Neural cell (in vitro differentiated cells): ENCODE data around the gene AKR1B1. TPM values are rescaled to one million over a fixed set of nuclear protein-coding genes. Genes with fewer than 3 reads are reported as not detected.
A peak's percentile ranks its signal among the peaks of the same experiment; 100 is the strongest.

Experiments
- H2AFZ ChIP-seq: fragments of 200-600, 300-800 bp; sonication (generic), shearing (Covaris generic); 2 replicates; pipeline ENCODE4 v1.6.0; 2014; ENCODE audit warnings: low read depth, mild to moderate bottlenecking, antibody characterized with exemption, low read length, moderate library complexity
- H3F3A ChIP-seq: fragments of 200-600 bp; shearing (Covaris generic); 2 replicates; pipeline ENCODE4 v1.6.1; 2016; ENCODE audit warnings: mild to moderate bottlenecking, moderate library complexity, mixed read lengths, antibody characterized with exemption, low read length; ENCODE audit not compliant: insufficient read depth, poor library complexity, severe bottlenecking
- H3K27ac ChIP-seq: fragments of 200-600, 300-800 bp; sonication (generic), shearing (Covaris generic); 2 replicates; pipeline ENCODE4 v1.5.1; 2014; ENCODE audit warnings: mild to moderate bottlenecking, low read length, moderate library complexity
- H3K27me3 ChIP-seq: fragments of 300-800, 200-600 bp; sonication (generic), shearing (Covaris generic); 2 replicates; pipeline ENCODE4 v1.6.0; 2014; ENCODE audit warnings: mild to moderate bottlenecking, low read depth, low read length, moderate library complexity; ENCODE audit not compliant: insufficient read depth
- H3K36me3 ChIP-seq: fragments of 300-800, 200-600 bp; sonication (generic), shearing (Covaris generic); 2 replicates; pipeline ENCODE4 v1.5.1; 2014; ENCODE audit warnings: mild to moderate bottlenecking, antibody characterized with exemption, low read length, moderate library complexity; ENCODE audit not compliant: insufficient read depth
- H3K4me2 ChIP-seq: fragments of 300-800, 200-600 bp; sonication (generic), shearing (Covaris generic); 2 replicates; pipeline ENCODE4 v1.6.0; 2014; ENCODE audit warnings: mild to moderate bottlenecking, low read length
- H3K4me3 ChIP-seq: fragments of 300-800, 200-600 bp; sonication (generic), shearing (Covaris generic); 2 replicates; pipeline ENCODE4 v1.5.1; 2014; ENCODE audit warnings: mild to moderate bottlenecking, low read length, moderate library complexity
- H3K79me2 ChIP-seq: fragments of 200-600 bp; shearing (Covaris generic); replicated peaks from 2 replicates; pipeline ENCODE4 v1.6.0; 2014; ENCODE audit warnings: mild to moderate bottlenecking, low read length, moderate library complexity; ENCODE audit not compliant: insufficient read depth
- H3K9ac ChIP-seq: fragments of 300-800, 200-600 bp; sonication (generic), shearing (Covaris generic); 2 replicates; pipeline ENCODE4 v1.6.1; 2016; ENCODE audit warnings: mild to moderate bottlenecking, low read length, mixed read lengths
- H3K9me2 ChIP-seq: fragments of 200-600 bp; shearing (Covaris generic); 2 replicates; pipeline ENCODE4 v1.6.1; 2016; ENCODE audit warnings: mild to moderate bottlenecking, low read length, mixed read lengths; ENCODE audit not compliant: insufficient read depth
- H3K9me3 ChIP-seq: fragments of 200-600, 300-800 bp; sonication (generic), shearing (Covaris generic); 2 replicates; pipeline ENCODE4 v1.6.1; 2016; ENCODE audit warnings: mild to moderate bottlenecking, mixed run types, low read length, moderate library complexity, mixed read lengths
- H4K20me1 ChIP-seq: fragments of 200-600 bp; shearing (Covaris generic); 2 replicates; pipeline ENCODE4 v1.6.1; 2016; ENCODE audit warnings: mild to moderate bottlenecking, mixed run types; ENCODE audit not compliant: insufficient read depth
- EP300 ChIP-seq: fragments of 450-650 bp; conservative IDR thresholded peaks from 2 replicates; pipeline ENCODE4 v1.6.1; 2014; ENCODE audit warnings: antibody characterized with exemption, mild to moderate bottlenecking, moderate library complexity; ENCODE audit not compliant: poor library complexity, severe bottlenecking
- EZH2 ChIP-seq: fragments of 200-600, 300-800 bp; shearing (Covaris generic), sonication (generic); IDR thresholded peaks from 2 replicates; pipeline ENCODE4 v1.6.1; 2014; ENCODE audit warnings: antibody characterized with exemption, low read length, borderline replicate concordance, mild to moderate bottlenecking; ENCODE audit not compliant: insufficient read depth, poor library complexity, severe bottlenecking
- MXI1 ChIP-seq: fragments of 450-650 bp; conservative IDR thresholded peaks from 2 replicates; pipeline ENCODE4 v1.6.1; 2014; ENCODE audit warnings: antibody characterized with exemption, mild to moderate bottlenecking; ENCODE audit not compliant: poor library complexity, severe bottlenecking
- POLR2AphosphoS5 ChIP-seq: IDR thresholded peaks from 2 replicates; pipeline ENCODE4 v1.6.1; 2012
- RAD21 ChIP-seq: fragments of 450-650 bp; conservative IDR thresholded peaks from 2 replicates; pipeline ENCODE4 v1.6.1; 2014; ENCODE audit warnings: antibody characterized with exemption, mild to moderate bottlenecking, moderate library complexity
- SMC3 ChIP-seq: fragments of 450-650 bp; conservative IDR thresholded peaks from 2 replicates; pipeline ENCODE4 v1.6.1; 2014; ENCODE audit warnings: antibody characterized with exemption, mild to moderate bottlenecking, moderate library complexity; ENCODE audit not compliant: poor library complexity
- TAF1 ChIP-seq: IDR thresholded peaks from 2 replicates; pipeline ENCODE4 v1.6.1; 2012; ENCODE audit warnings: low read depth
- polyA plus RNA-seq: library from polyadenylated mRNA; depleted of rRNA; stranded (reverse); fragments of >200 nt; gene quantifications from 2 replicates; pipeline ENCODE4 v1.2.3, GENCODE V29; 2014
- TF ChIP-seq, protein P1 (sequence below): fragments of 450-650 bp; IDR thresholded peaks from 2 replicates; pipeline ENCODE4 v1.5.1; 2014; ENCODE audit warnings: antibody characterized with exemption, mild to moderate bottlenecking, moderate library complexity; ENCODE audit not compliant: poor library complexity, severe bottlenecking
- TF ChIP-seq, protein P2 (sequence below): IDR thresholded peaks from 2 replicates; pipeline ENCODE4 v1.6.1; 2012; ENCODE audit warnings: borderline replicate concordance

Gene AKR1B1
- polyA plus RNA-seq, 1 donor from 2014 or later = 202 TPM

DNA sequence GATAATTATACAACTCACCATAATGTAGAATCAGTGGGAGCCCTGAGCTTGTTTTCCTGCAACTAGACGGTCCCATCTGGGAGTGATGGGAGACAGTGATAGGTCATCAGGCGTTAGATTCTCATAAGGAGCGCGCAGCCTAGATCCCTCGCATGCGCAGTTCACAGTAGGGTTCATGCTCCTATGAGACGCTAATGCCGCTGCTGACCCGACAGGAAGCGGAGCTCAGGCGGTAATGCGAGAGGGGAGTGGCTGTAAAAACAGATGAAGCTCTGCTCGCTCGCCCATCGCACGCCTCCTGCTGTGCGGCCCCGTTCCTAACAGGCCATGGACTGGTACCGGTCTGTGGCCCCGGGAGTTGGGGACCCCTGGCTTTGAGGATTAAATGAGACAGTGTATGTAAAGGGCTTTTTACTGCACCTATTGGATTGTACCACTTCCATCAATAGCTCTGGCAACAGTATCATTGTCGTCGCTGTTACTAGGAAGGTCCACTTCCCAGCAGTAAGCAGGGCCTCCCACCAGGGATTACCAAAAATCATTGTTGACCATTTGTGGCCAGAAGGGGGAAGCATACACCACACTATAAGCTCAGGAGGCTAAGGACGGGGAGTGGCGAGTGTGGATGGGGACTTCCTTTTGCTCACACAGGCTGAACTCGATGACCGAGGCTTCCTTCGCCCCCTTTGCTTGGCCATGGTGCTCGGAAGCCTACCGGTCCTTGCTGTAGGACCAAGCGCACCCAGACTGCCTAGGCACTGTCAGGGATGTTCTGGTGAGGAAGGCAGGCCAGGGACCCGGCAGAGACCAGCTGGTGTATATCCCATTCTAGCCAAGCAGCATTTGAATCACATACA lies 26.4 kb downstream of the AKR1B1 start:
- H3K9me2 ChIP-seq = no peaks in the 10 kb centered on the region
- no peaks in the 10 kb centered on the region for H4K20me1 ChIP-seq
- no peaks in the 10 kb centered on the region for H3K27me3 ChIP-seq
- peak overlapping the region; percentile 55 for H3K4me3 ChIP-seq
- H3K4me2 ChIP-seq = no peak overlapping the region
- H3F3A ChIP-seq = no peaks in the 10 kb centered on the region
- TF ChIP-seq, protein P1, sequence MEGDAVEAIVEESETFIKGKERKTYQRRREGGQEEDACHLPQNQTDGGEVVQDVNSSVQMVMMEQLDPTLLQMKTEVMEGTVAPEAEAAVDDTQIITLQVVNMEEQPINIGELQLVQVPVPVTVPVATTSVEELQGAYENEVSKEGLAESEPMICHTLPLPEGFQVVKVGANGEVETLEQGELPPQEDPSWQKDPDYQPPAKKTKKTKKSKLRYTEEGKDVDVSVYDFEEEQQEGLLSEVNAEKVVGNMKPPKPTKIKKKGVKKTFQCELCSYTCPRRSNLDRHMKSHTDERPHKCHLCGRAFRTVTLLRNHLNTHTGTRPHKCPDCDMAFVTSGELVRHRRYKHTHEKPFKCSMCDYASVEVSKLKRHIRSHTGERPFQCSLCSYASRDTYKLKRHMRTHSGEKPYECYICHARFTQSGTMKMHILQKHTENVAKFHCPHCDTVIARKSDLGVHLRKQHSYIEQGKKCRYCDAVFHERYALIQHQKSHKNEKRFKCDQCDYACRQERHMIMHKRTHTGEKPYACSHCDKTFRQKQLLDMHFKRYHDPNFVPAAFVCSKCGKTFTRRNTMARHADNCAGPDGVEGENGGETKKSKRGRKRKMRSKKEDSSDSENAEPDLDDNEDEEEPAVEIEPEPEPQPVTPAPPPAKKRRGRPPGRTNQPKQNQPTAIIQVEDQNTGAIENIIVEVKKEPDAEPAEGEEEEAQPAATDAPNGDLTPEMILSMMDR = peak; percentile 81
- TF ChIP-seq POLR2AphosphoS5 = no peak
- TF ChIP-seq RAD21 = peak; percentile 85
- peak; percentile 86 for TF ChIP-seq SMC3
- no peak overlapping the region for H2AFZ ChIP-seq
- no peaks in the 10 kb centered on the region for H3K36me3 ChIP-seq
- no peaks in the 10 kb centered on the region for H3K79me2 ChIP-seq
- H3K9me3 ChIP-seq = no peaks in the 10 kb centered on the region
- peak overlapping the region; percentile 36 for H3K9ac ChIP-seq
- no peak overlapping the region for H3K27ac ChIP-seq

- Histone ChIP-seq H4K20me1 (no peaks in the 10 kb centered on the region), H3K36me3 (no peaks in the 10 kb centered on the region), H3K4me2 (no peak overlapping the region), H3K9me3 (no peaks in the 10 kb centered on the region), H2AFZ (no peak overlapping the region), H3K27ac (no peak overlapping the region), H3K27me3 (no peaks in the 10 kb centered on the region), H3K79me2 (no peaks in the 10 kb centered on the region), H3F3A (no peaks in the 10 kb centered on the region), H3K9me2 (no peaks in the 10 kb centered on the region), H3K9ac (no peak overlapping the region), H3K4me3 (no peak overlapping the region)
- TF ChIP-seq RAD21 (no peak), EP300 (no peak), SMC3 (no peak), EZH2 (no peak), POLR2AphosphoS5 (no peak), MXI1 (no peak), TAF1 (no peak)
- TF ChIP-seq, protein P2, sequence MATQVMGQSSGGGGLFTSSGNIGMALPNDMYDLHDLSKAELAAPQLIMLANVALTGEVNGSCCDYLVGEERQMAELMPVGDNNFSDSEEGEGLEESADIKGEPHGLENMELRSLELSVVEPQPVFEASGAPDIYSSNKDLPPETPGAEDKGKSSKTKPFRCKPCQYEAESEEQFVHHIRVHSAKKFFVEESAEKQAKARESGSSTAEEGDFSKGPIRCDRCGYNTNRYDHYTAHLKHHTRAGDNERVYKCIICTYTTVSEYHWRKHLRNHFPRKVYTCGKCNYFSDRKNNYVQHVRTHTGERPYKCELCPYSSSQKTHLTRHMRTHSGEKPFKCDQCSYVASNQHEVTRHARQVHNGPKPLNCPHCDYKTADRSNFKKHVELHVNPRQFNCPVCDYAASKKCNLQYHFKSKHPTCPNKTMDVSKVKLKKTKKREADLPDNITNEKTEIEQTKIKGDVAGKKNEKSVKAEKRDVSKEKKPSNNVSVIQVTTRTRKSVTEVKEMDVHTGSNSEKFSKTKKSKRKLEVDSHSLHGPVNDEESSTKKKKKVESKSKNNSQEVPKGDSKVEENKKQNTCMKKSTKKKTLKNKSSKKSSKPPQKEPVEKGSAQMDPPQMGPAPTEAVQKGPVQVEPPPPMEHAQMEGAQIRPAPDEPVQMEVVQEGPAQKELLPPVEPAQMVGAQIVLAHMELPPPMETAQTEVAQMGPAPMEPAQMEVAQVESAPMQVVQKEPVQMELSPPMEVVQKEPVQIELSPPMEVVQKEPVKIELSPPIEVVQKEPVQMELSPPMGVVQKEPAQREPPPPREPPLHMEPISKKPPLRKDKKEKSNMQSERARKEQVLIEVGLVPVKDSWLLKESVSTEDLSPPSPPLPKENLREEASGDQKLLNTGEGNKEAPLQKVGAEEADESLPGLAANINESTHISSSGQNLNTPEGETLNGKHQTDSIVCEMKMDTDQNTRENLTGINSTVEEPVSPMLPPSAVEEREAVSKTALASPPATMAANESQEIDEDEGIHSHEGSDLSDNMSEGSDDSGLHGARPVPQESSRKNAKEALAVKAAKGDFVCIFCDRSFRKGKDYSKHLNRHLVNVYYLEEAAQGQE = no peak
- TF ChIP-seq, protein P1 = no peak
Observed at GRCh38 chr7:134431815-134432214, 27.1 kb downstream of the AKR1B1 start.
